ENCODE measurements around the gene KRTAP25-1.

DNA sequence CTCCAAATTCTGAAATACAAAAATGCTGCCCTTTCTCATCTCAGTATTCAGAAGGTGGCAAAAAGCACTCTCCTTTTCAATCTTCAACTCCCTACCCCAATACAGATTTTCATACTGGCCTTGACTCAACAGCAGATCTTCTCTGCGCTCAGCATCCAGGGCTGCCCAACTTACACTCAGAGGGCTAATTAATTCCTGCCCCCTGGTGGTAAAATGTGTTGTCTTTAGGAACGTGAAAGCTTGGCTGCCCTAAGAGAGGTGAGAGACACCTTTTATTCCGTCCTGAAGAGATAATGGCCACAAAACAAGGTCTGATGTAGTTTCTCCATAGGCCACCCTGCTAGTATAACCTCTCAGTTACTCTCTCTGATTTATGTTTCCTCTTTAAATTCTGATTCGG lies 31.5 kb downstream of the KRTAP25-1 start:
- no peak for TF ChIP-seq GATA3 (IDR thresholded peaks at IDR 0.05; ENCODE audit: low read depth, low read length)
- no peak for TF ChIP-seq GATA2 (IDR thresholded peaks at IDR 0.05; ENCODE audit: low read depth, low read length)

Measured in SH-SY5Y (cell line).